HG02885 (cell line): ENCODE results near the gene RTEL1.

Experiments used
- ATAC-seq: cut with Tn5 transposase; IDR thresholded peaks from one replicate; pipeline ENCODE4 v1.9.1; 2021; ENCODE audit warnings: mild to moderate bottlenecking; ENCODE audit not compliant: unreplicated experiment, poor library complexity

Gene RTEL1

GRCh38 chr20:63745424-63745805, 87.3 kb downstream of the RTEL1 start:
- ATAC-seq, result no peak
